K562 (cell line): ENCODE measurements around the gene RET. TPM values are rescaled to one million over a fixed set of nuclear protein-coding genes. Genes with fewer than 3 reads are reported as not detected.

Source experiments
- ATAC-seq: fragments of 200-7000 bp; cut with Tn5 transposase; 3 replicates; pipeline ENCODE4 v1.9.1; 2020; ENCODE audit warnings: moderate library complexity
- BruUV-seq: library from RNA; stranded (reverse); fragments of 400-500 nt; replicated peaks from 2 replicates; lab custom pipeline; 2021; lab: Mats Ljungman, UMichigan
- CTCF ChIA-PET: fragments of 300-600 bp; formaldehyde crosslinking; extraction: SDS; loops from one replicate; lab custom pipeline; 2021; ENCODE audit warnings: low intra/inter-chr PET ratio; lab: Yijun Ruan, JAX
- POLR2A ChIA-PET: fragments of 300-600, 350-650 bp; sonication (Branson Sonifier 250); formaldehyde crosslinking; extraction: SDS; loops from one replicate; lab custom pipeline; 2021; ENCODE audit warnings: antibody characterized with exemption, inconsistent platforms; lab: Yijun Ruan, JAX
- DNase-seq, 4 experiments: peaks; one replicate each; pipeline versions ENCODE4 v3.0.0 to v3.0.0-alpha.2; 2011 to 2018; ENCODE audit warnings: low spot score in 3 of 4, mixed read lengths in 3 of 4; ENCODE audit errors: extremely low read depth in 1 of 4
- FAIRE-seq: peaks from 2 replicates; lab custom pipeline; 2011; peaks lifted over from hg19 to GRCh38; lab: Jason Lieb, UNC
- H2AFZ ChIP-seq: 2 replicates; pipeline ENCODE4 v1.6.0; 2011; ENCODE audit warnings: low read depth, low read length, control low read depth, inconsistent platforms
- H3K27ac ChIP-seq: fragments of 200-600 bp; 3 replicates; pipeline ENCODE4 v1.8.0; 2011; ENCODE audit warnings: low read depth, mild to moderate bottlenecking, control low read depth, inconsistent platforms, low read length, moderate library complexity, mixed read lengths; ENCODE audit errors: extremely low read depth
- H3K27me3 ChIP-seq, 2 experiments: fragments of 300-600 bp in 1 of 2; 2 replicates in 1 of 2; 3 replicates in 1 of 2; pipeline versions ENCODE4 v1.6.0 to v1.8.0; 2011; ENCODE audit warnings: inconsistent platforms in 2 of 2, low read length in 2 of 2, mild to moderate bottlenecking in 1 of 2, mixed read lengths in 1 of 2, moderate library complexity in 1 of 2; ENCODE audit not compliant: control insufficient read depth in 2 of 2, insufficient read depth in 2 of 2
- H3K36me3 ChIP-seq: fragments of 300-600 bp; 3 replicates; pipeline ENCODE4 v1.8.0; 2011; ENCODE audit warnings: mild to moderate bottlenecking, low read length, inconsistent platforms; ENCODE audit not compliant: control insufficient read depth, insufficient read depth
- H3K4me1 ChIP-seq, 2 experiments: fragments of 200-600 bp in 1 of 2; replicated peaks in 1 of 2; 2 replicates in 1 of 2; 3 replicates in 1 of 2; pipeline versions ENCODE4 v1.5.1 to v1.8.0; 2011; ENCODE audit warnings: inconsistent platforms in 2 of 2, low read length in 2 of 2, mild to moderate bottlenecking in 1 of 2, mixed read lengths in 1 of 2, moderate library complexity in 1 of 2; ENCODE audit not compliant: control insufficient read depth in 2 of 2, insufficient read depth in 2 of 2
- H3K4me2 ChIP-seq: 2 replicates; pipeline ENCODE4 v1.6.1; 2011; ENCODE audit warnings: low read length, control low read depth, inconsistent platforms, mixed read lengths; ENCODE audit not compliant: insufficient read depth
- H3K4me3 ChIP-seq: fragments of 200-600 bp; sonication (generic), shearing (Covaris generic); 2 replicates; pipeline ENCODE4 v1.5.1; 2016; ENCODE audit warnings: control low read depth, inconsistent platforms
- H3K79me2 ChIP-seq: fragments of 200-600 bp; 3 replicates; pipeline ENCODE4 v1.8.0; 2011; ENCODE audit warnings: low read length, inconsistent platforms; ENCODE audit not compliant: control insufficient read depth, insufficient read depth
- H3K9ac ChIP-seq, 2 experiments: 2 replicates each; pipeline versions ENCODE4 v1.6.0 to v1.6.1; 2011; ENCODE audit warnings: low read depth in 2 of 2, low read length in 2 of 2, control low read depth in 1 of 2, inconsistent platforms in 1 of 2, mild to moderate bottlenecking in 1 of 2, mixed read lengths in 1 of 2; ENCODE audit not compliant: insufficient read depth in 1 of 2
- H3K9me1 ChIP-seq: one replicate; pipeline ENCODE4 v1.6.0; 2011; ENCODE audit warnings: inconsistent platforms, mild to moderate bottlenecking, low read length, moderate library complexity; ENCODE audit not compliant: control insufficient read depth, insufficient read depth
- H3K9me3 ChIP-seq: replicated peaks from 2 replicates; pipeline ENCODE4 v1.5.1; 2011; ENCODE audit warnings: low read depth, low read length, inconsistent platforms; ENCODE audit not compliant: control insufficient read depth, insufficient read depth
- H4K20me1 ChIP-seq: replicated peaks from 2 replicates; pipeline ENCODE4 v1.6.1; 2011; ENCODE audit warnings: low read length, inconsistent platforms, mixed read lengths; ENCODE audit not compliant: control insufficient read depth, insufficient read depth
- CBFA2T2 ChIP-seq: fragments of 450-650 bp; conservative IDR thresholded peaks from 2 replicates; pipeline ENCODE4 v1.6.1; 2017; ENCODE audit warnings: mild to moderate bottlenecking
- MBD1 ChIP-seq: fragments of 250-450 bp; sonication (Bioruptor Pico); IDR thresholded peaks from 2 replicates; pipeline ENCODE4 v1.8.0; 2022; ENCODE audit warnings: inconsistent platforms
- PRPF4 ChIP-seq: fragments of 200-400 bp; formaldehyde crosslinking; IDR thresholded peaks from one replicate; pipeline ENCODE4 v1.6.1; 2017; ENCODE audit warnings: low read length, low read depth, mild to moderate bottlenecking; ENCODE audit not compliant: insufficient read depth, poor library complexity, severe bottlenecking
- XRCC4 ChIP-seq: IDR thresholded peaks from one replicate; pipeline ENCODE4 v1.6.1; 2011; ENCODE audit not compliant: insufficient read depth, insufficient read length; ENCODE audit errors: extremely low read depth
- ZNF197 ChIP-seq: fragments of 200-800 bp; sonication (Bioruptor generic); IDR thresholded peaks from 2 replicates; pipeline ENCODE4 v1.6.1; 2016; ENCODE audit warnings: low read depth, missing genetic modification characterization, missing compliant biosample characterization
- WGBS: fragments of 100-300 bp; shearing (Covaris generic); methylation state at CpG from one replicate; pipeline ENCODE4 v1.1.6; 2016; ENCODE audit warnings: low coverage, mixed read lengths; ENCODE audit not compliant: insufficient coverage; ENCODE audit errors: missing lambda C conversion rate; 5-methylcytosine and 5-hydroxymethylcytosine counted together
- in situ Hi-C: fragments of 300-500 bp; cut with MboI; formaldehyde crosslinking; loops from 4 replicates; pipeline ENCODE4 v1.15.0; 2018; ENCODE audit warnings: inconsistent platforms, mixed read lengths
- intact Hi-C: fragments of 100-400 bp; cut with micrococcal nuclease; formaldehyde crosslinking; loops from 2 replicates; pipeline ENCODE4 v1.14.2; 2022
- polyA plus RNA-seq, 8 experiments: library from polyadenylated mRNA; depleted of rRNA in 4 of 8; stranded (reverse) in 5 of 8; unstranded in 3 of 8; fragments of >200 nt; fragmentation: Nextera tagmentation in 2 of 8; fragmentation: Illumina TruSeq in 1 of 8; extraction: Ambion mirVana in 2 of 8; extraction: Trizol in 1 of 8; gene quantifications; 2 replicates each; pipeline versions ENCODE4 v1.2.1 to v1.2.3, GENCODE V29; 2011 to 2014; ENCODE audit warnings: inconsistent platforms in 1 of 8, missing spikeins in 1 of 8
- total RNA-seq, 7 experiments: library from RNA; depleted of rRNA in 6 of 7; stranded (reverse); fragments of >200 nt in 6 of 7; fragmentation: Illumina TruSeq in 2 of 7; extraction: Trizol in 2 of 7; gene quantifications; 2 replicates each; pipeline versions ENCODE4 v1.2.1 to v1.2.3, GENCODE V29; 2011 to 2021; ENCODE audit warnings: low replicate concordance in 1 of 7
- TF ChIP-seq, protein P1 (sequence below): fragments of 250-450 bp; sonication (Bioruptor Pico); IDR thresholded peaks from 2 replicates; pipeline ENCODE4 v1.5.0; 2021; ENCODE audit warnings: mild to moderate bottlenecking, moderate library complexity
- TF ChIP-seq, protein P2 (sequence below), 3 experiments: IDR thresholded peaks in 2 of 3; conservative IDR thresholded peaks in 1 of 3; 2 replicates each; pipeline ENCODE4 v1.5.1; 2011 to 2012; ENCODE audit warnings: low read length in 3 of 3, mild to moderate bottlenecking in 3 of 3, control low read depth in 2 of 3, improper control_type of control experiment in 1 of 3, inconsistent platforms in 1 of 3, low read depth in 1 of 3, mixed read lengths in 1 of 3, moderate library complexity in 1 of 3; ENCODE audit not compliant: insufficient read depth in 2 of 3
- TF ChIP-seq, protein P3 (sequence below): fragments of 450-650 bp; IDR thresholded peaks from 2 replicates; pipeline ENCODE4 v1.6.1; 2016; ENCODE audit warnings: missing biosample characterization, missing genetic modification characterization

Gene RET
- total and polyA plus RNA-seq, 9 of the 15 experiments (the other 6 are each of a cell fraction or from before 2014, with no cell fraction given): 0.04 to 0.05 TPM; not detected in 7

- ATAC-seq: no peak
- H3K4me2 ChIP-seq: no peak overlapping the region
- TF ChIP-seq, protein P1, sequence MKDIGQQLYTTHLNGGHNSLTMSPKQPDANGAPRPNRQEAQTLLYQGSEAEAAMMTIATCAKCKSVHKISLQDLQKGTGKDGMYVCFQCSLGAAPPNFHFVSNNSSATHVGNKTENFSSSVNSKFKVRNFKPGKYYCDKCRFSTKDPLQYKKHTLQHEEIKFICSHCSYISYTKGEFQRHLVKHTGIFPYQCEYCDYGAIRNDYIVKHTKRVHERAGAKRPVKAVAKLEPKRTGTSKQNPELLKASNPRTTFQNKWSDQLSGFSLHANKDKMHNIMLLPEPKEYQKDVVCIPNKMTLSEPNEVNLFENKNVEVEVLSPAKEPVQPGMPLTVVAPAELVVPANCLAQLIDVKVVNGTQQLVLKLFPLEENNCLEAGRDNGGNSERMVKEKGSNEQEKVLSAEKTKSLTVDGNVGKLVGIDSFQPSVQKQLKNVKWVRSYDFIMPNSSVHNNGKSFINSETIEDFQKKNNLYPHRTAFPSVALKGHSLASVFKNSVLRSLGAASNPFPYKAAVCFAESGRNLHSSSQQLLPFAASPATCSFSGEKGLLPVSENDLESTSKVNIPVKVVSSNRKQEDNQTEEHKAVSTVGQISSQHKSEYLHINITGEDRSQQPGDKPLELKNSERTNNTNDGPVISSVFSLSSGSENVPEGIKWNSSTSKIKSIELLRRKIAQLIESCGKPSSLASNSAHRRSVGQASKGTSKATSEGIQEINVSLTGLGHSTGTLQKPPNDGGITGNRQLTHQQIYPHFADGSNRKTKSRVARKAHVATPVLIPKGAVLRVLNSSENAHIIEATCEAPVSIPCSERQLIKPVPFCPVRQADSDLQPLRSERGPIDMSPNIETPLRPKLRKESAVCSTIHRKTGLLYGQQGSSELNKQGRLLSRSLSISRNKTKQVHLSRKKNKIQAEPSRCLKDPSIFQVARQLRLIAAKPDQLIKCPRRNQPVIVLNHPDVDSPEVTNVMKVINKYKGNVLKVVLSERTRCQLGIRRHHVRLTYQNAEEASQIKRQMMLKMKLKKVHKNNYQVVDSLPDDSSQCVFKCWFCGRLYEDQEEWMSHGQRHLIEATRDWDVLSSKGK (CRISPR knock-in tag): no peak
- no peak for TF ChIP-seq PRPF4
- TF ChIP-seq, protein P2, sequence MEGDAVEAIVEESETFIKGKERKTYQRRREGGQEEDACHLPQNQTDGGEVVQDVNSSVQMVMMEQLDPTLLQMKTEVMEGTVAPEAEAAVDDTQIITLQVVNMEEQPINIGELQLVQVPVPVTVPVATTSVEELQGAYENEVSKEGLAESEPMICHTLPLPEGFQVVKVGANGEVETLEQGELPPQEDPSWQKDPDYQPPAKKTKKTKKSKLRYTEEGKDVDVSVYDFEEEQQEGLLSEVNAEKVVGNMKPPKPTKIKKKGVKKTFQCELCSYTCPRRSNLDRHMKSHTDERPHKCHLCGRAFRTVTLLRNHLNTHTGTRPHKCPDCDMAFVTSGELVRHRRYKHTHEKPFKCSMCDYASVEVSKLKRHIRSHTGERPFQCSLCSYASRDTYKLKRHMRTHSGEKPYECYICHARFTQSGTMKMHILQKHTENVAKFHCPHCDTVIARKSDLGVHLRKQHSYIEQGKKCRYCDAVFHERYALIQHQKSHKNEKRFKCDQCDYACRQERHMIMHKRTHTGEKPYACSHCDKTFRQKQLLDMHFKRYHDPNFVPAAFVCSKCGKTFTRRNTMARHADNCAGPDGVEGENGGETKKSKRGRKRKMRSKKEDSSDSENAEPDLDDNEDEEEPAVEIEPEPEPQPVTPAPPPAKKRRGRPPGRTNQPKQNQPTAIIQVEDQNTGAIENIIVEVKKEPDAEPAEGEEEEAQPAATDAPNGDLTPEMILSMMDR (IDR thresholded peaks at IDR 0.05 in 2 of 3, conservative IDR thresholded peaks at IDR 0.05 in 1 of 3; ENCODE audit: insufficient read depth in 2 of 3, low read depth in 1 of 3, low read length in 3 of 3): no peak
- no peak for TF ChIP-seq MBD1
- TF ChIP-seq XRCC4: no peak
- no peak for TF ChIP-seq CBFA2T2
- no peak for TF ChIP-seq ZNF197 (CRISPR knock-in tag)
- TF ChIP-seq, protein P3, sequence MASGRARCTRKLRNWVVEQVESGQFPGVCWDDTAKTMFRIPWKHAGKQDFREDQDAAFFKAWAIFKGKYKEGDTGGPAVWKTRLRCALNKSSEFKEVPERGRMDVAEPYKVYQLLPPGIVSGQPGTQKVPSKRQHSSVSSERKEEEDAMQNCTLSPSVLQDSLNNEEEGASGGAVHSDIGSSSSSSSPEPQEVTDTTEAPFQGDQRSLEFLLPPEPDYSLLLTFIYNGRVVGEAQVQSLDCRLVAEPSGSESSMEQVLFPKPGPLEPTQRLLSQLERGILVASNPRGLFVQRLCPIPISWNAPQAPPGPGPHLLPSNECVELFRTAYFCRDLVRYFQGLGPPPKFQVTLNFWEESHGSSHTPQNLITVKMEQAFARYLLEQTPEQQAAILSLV (tag): no peak
- TF ChIP-seq, all 486 proteins: peak for 0
- ChIA-PET CTCF (no interaction called here), POLR2A (interaction anchor here (0.8 to 0.9 kb wide), 2 partner anchors 9 to 55 kb away, joined by 3 to 4 read pairs; no protein-coding TSS in a partner anchor)
- H2AFZ ChIP-seq: no peak overlapping the region
- no peak overlapping the region for H3K27ac ChIP-seq
- no TSS peak for BruUV-seq
- no peak overlapping the region for H3K9ac ChIP-seq
- no peaks in the 10 kb centered on the region for H3K9me1 ChIP-seq
- peaks cover 0 to 3% of the 10 kb centered on the region in 2 experiments; a peak in 1 of 5 replicates for H3K4me1 ChIP-seq
- peaks cover 11 to 49% of the 10 kb centered on the region in 2 experiments; a peak in 4 of 5 replicates for H3K27me3 ChIP-seq
- H3K79me2 ChIP-seq: no peaks in the 10 kb centered on the region
- H3K36me3 ChIP-seq: no peaks in the 10 kb centered on the region
- in situ Hi-C loops: no loop called here
- 0% methylated on average over 3 of the region's 3 CpGs for WGBS
- no peaks in the 10 kb centered on the region for H3K9me3 ChIP-seq
- H3K4me3 ChIP-seq: no peak overlapping the region
- intact Hi-C loops: no loop called here
- DNase-seq: no peak
- no peak for FAIRE-seq
- no peaks in the 10 kb centered on the region; the same call in 1 of the 2 replicates for H4K20me1 ChIP-seq
These were observed 10.4 kb upstream of the RET start for GRCh38 chr10:43066481-43066880.
